NCI-H2196 (cell line): Measurements from ENCODE around the gene PRM3.

ENCODE experiments used
- DNase-seq: peaks from one replicate; lab custom pipeline; 2025; ENCODE audit not compliant: unreplicated experiment; lab: John Stamatoyannopoulos, UW

Gene PRM3

DNA sequence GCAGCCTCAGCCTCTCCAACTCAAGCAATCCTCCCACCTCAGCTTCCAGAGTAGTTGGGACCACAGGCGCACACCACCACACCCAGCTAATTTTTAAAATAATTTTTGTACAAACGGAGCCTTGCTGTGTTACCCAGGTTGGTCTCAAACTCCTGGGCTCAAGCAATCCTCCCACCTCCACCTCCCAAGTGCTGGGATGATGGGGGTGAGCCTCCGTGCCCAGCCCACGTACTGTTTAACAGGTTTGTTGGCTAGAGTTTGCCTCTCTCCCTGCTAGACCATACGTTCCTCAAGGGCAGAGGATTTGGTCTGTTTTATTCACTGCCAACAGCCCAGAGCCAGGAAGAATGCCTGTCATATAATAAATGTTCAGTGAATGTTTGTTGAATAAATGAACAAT lies 44.0 kb downstream of the PRM3 start:
- DNase-seq, result no peak

DNA sequence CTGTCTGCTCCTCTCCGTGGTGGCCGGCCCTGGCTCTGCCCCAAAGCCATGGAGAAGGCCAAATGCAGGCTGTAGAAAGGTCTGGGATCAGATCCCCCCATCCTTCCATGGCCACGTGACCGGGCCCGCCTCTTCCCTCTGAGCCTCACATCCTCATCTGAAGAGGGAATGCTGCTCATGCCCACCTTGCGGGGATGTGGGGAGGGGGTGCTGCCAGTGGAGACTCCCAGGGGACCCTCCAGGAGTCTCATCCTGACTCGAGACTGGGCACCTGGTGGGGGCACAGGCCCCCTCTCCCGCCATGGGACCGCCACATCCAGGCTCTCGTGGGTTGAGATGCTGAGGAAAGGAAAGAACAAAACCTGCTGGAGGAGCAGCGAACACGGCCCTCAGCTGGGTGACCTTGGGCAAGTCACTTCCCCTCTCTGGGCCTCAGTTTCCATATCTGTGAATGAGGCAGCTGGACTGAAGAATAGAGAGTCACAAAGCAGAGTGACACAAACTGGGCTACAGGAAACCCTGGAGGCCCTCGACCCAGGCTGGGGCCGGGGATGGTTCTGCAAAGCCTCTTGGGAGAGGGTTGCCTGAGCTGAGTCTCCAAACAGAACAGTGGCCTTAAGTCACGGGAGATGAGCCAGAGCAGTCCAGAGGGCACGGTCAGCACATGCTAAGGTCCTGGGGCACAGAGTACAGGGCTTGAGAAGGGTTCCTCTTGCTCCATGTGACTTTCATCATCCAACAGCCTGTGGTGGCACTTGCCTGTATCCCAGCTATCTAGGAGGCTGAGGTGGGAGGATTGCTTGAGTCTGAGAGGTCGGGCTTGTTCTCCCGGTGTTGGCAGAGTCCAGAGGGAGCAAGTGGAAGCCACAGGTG lies 47.5 kb downstream of the PRM3 start:
- DNase-seq, result no peak

DNA sequence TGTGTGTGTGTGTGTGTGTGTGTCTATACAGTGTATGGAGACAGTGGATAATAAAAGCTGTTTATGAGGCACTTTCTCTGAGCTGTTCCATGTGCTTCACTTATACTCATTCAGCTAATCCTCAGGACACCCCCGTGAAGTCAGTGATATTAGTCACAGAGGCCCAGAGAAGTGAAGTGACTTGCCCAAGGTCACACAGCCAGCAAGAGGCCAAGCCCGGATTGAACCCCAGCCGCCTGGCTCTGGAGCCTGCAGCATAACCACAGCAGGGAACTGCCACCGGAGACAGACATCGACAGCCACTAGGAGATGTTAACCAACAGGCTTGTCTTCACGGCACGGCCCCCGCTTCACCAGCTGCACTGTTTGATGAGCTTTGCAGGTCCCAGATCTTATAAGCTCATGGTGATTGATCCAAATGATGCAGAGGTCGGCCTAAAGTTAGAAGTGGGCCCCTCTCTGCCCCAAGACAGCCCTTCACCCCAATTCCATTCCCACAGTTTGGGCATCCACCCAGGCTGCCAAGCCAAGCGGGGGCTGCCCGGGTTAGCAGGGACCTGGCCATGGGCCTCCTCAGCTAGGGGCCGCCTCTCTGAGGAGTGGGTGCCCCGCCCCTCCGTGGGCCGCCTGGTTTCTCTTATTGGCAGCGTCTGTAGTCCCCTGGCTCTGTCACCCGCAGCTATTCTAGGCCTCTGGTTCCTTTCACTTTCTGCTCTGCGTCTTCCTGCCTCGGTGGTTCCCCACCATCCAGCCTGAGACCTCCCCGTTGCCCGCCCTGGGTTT lies 48.3 kb downstream of the PRM3 start:
- no peak for DNase-seq

DNA sequence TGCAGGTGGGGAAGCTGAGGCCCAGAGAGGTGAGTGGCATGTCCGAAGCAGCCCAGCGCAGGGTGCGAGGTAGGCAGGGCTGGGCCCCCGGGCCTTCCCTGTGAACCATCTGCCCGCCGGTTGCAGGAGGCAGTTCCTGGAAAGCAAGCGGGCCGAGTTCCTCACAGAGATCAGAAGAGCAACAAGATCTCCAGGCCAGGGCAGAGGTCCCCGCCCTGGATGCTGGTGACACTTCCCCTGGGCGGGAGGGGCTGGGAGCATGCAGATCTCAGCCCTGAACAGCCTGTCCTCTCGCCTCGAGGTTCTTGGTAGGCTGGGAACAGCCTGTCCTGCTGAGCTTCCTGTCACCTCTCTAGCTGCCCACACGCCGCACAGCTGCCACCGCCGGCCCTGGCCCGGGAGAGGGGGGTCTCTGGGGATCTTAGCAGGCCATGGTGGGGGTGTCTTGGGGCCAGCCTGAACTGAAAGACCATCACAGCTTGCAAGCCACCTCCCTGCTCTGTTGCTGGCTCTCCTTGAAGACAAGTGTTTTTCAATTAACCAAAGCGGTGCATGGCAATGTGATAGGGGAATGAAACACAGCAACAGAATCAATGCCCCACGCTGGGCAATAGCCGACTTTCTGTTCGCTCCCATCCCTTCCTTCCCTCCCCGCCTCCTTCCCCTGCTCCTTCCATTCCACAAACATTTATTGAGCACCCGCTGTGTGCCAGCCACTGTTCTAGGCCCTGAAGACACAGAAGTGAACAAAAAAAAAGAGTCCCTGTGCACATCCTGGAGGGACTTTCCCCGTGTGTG lies 49.1 kb downstream of the PRM3 start:
- no peak for DNase-seq
